ENCODE measurements around the gene SUGCT. TPM values are rescaled to one million over a fixed set of nuclear protein-coding genes. Genes with fewer than 3 reads are reported as not detected.

The SUGCT gene
- total RNA-seq, 3 donors from 2014 or later, result 2.3 to 4.5 (median 4.0) TPM

- Histone ChIP-seq H3K27me3 (no peaks in the 10 kb centered on the region), H3K9me3 (peaks cover 0 to 8% of the 10 kb centered on the region in 2 donors), H3K27ac (no peak overlapping the region), H3K4me1 (no peaks in the 10 kb centered on the region), H3K4me3 (no peak overlapping the region), H3K36me3 (no peaks in the 10 kb centered on the region)
- DNase-seq (ENCODE audit: low spot score in 2 of 2), result no peak
- intact Hi-C loops (cut with DNase I; ENCODE audit: low total_unique reads), result no loop called here
- TF ChIP-seq CTCF (IDR thresholded peaks at IDR 0.05) (no peak), POLR2AphosphoS5 (IDR thresholded peaks at IDR 0.05) (no peak), POLR2A (IDR thresholded peaks at IDR 0.05) (no peak)
Observed at GRCh38 chr7:40739257-40739656, 604.5 kb downstream of the SUGCT start.

GRCh38 chr7:40742270-40742669 is 607.5 kb downstream of the SUGCT start:
- no peak overlapping the region for H3K4me3 ChIP-seq
- no peaks in the 10 kb centered on the region for H3K27me3 ChIP-seq
- peaks cover 0 to 8% of the 10 kb centered on the region in 2 donors for H3K9me3 ChIP-seq
- intact Hi-C loops (cut with DNase I; ENCODE audit: low total_unique reads), result no loop called here
- no peak for DNase-seq (ENCODE audit: low spot score in 2 of 2)
- no peak overlapping the region for H3K27ac ChIP-seq
- no peaks in the 10 kb centered on the region for H3K36me3 ChIP-seq
- H3K4me1 ChIP-seq, result no peaks in the 10 kb centered on the region
- no peak for TF ChIP-seq POLR2A (IDR thresholded peaks at IDR 0.05)
- TF ChIP-seq CTCF (IDR thresholded peaks at IDR 0.05), result no peak
- TF ChIP-seq POLR2AphosphoS5 (IDR thresholded peaks at IDR 0.05), result no peak

- no peak for DNase-seq (ENCODE audit: low spot score in 2 of 2)
- H3K27ac ChIP-seq, result no peak overlapping the region
- TF ChIP-seq POLR2A (IDR thresholded peaks at IDR 0.05) (no peak), CTCF (IDR thresholded peaks at IDR 0.05) (no peak), POLR2AphosphoS5 (IDR thresholded peaks at IDR 0.05) (no peak)
- no peaks in the 10 kb centered on the region for H3K36me3 ChIP-seq
- intact Hi-C loops (cut with DNase I; ENCODE audit: low total_unique reads), result no loop called here
- no peaks in the 10 kb centered on the region for H3K9me3 ChIP-seq
- H3K4me1 ChIP-seq, result no peaks in the 10 kb centered on the region
- no peak overlapping the region for H3K4me3 ChIP-seq
- no peaks in the 10 kb centered on the region for H3K27me3 ChIP-seq
Observed at GRCh38 chr7:40746841-40747556, 612.2 kb downstream of the SUGCT start.

- H3K4me3 ChIP-seq, result no peak overlapping the region
- no peaks in the 10 kb centered on the region for H3K27me3 ChIP-seq
- no peak overlapping the region for H3K27ac ChIP-seq
Observed at GRCh38 chr7:40747856-40748255, 613.1 kb downstream of the SUGCT start.

More at GRCh38 chr7:40747856-40748255, 613.1 kb downstream of the SUGCT start:
- TF ChIP-seq POLR2AphosphoS5 (IDR thresholded peaks at IDR 0.05) (no peak), POLR2A (IDR thresholded peaks at IDR 0.05) (no peak), CTCF (IDR thresholded peaks at IDR 0.05) (no peak)
- Histone ChIP-seq H3K36me3 (no peaks in the 10 kb centered on the region), H3K9me3 (no peaks in the 10 kb centered on the region), H3K4me1 (no peaks in the 10 kb centered on the region)
- DNase-seq (ENCODE audit: low spot score in 2 of 2), result no peak
- intact Hi-C loops (cut with DNase I; ENCODE audit: low total_unique reads), result no loop called here
